Psoas muscle (tissue), 8 donors: ENCODE results near the gene CMTM1. TPM values are rescaled to one million over a fixed set of nuclear protein-coding genes. Genes with fewer than 3 reads are reported as not detected.

Experiments used
- ATAC-seq, 4 donors: fragments of 200-7000 bp; cut with Tn5 transposase; one replicate each; pipeline ENCODE4 v1.9.1; 2020; ENCODE audit warnings: moderate library complexity in 3 of 4, mild to moderate bottlenecking in 2 of 4
- DNase-seq, 2 donors: peaks; one replicate each; pipeline ENCODE4 v3.0.0-alpha.2; 2020
- H3K27ac ChIP-seq: fragments of 200-600 bp; one replicate; pipeline ENCODE4 v1.8.0; 2022
- H3K27me3 ChIP-seq, 3 donors: fragments of 200-600 bp in 1 of 3; one replicate each; pipeline versions ENCODE4 v1.6.1 to v1.8.0; 2013 to 2022; ENCODE audit warnings: low read length in 2 of 3, mild to moderate bottlenecking in 2 of 3, moderate library complexity in 1 of 3; ENCODE audit not compliant: insufficient read depth in 3 of 3
- H3K36me3 ChIP-seq, 2 donors: fragments of 200-600 bp in 1 of 2; one replicate each; pipeline versions ENCODE4 v1.6.1 to v1.8.0; 2013 to 2022; ENCODE audit warnings: low read depth in 1 of 2, mild to moderate bottlenecking in 1 of 2, moderate library complexity in 1 of 2; ENCODE audit not compliant: insufficient read depth in 1 of 2
- H3K4me1 ChIP-seq: fragments of 200-600 bp; one replicate; pipeline ENCODE4 v1.8.0; 2022
- H3K4me3 ChIP-seq: fragments of 200-600 bp; one replicate; pipeline ENCODE4 v1.8.0; 2022; ENCODE audit warnings: mild to moderate bottlenecking
- H3K9me3 ChIP-seq: fragments of 200-600 bp; one replicate; pipeline ENCODE4 v1.8.0; 2022
- CTCF ChIP-seq: fragments of 200-600 bp; IDR thresholded peaks from one replicate; pipeline ENCODE4 v1.8.0; 2022; ENCODE audit warnings: antibody characterized with exemption
- WGBS, 3 donors: extraction: QIAGEN DNeasy Blood & Tissue Kit; methylation state at CpG; one replicate each; pipeline versions ENCODE4 v1.1.6 to v1.1.7; 2013; 5-methylcytosine and 5-hydroxymethylcytosine counted together
- intact Hi-C, 2 donors: fragments of 100-400 bp; cut with DNase I; formaldehyde crosslinking; loops; one replicate each; pipeline versions ENCODE4 v1.11.0 to v1.14.2; 2022
- polyA plus RNA-seq, 3 donors: library from polyadenylated mRNA; stranded (reverse); fragments of 200-250 nt; gene quantifications; one replicate each; pipeline ENCODE4 v1.2.3, GENCODE V29; 2013
- total RNA-seq, 4 donors: library from RNA; stranded (reverse); fragmentation: NEBNext Ultra II Directional in 2 of 4; extraction: Animal tissue kit (Norgen Biotek cat#: 25700) in 2 of 4; gene quantifications; one replicate each; pipeline versions ENCODE4 v1.2.1 to v1.2.4, GENCODE V29; 2021 to 2023
- donor health status: healthy with polysubstance abuse.
- donor health status: DM: no; HTN: no; CAD: no; lungs with moderate emphysema.
- donor health status: Bipolar disorder and iron deficiency.
- donor health status: healthy.
- donor health status: DM: yes; HTN: yes; CAD: no.
- donor health status: DM: no; HTN: no; CAD: no.
- donor health status: DM: no; HTN: no; CAD: no.
- donor health status: DM: yes; HTN: yes; CAD: no.

Gene CMTM1
- total and polyA plus RNA-seq, 7 donors, result 0.04 to 1.1 (median 0.50) TPM; not detected in 3

GRCh38 chr16:66587881-66588600, 21.8 kb downstream of the CMTM1 start:
- no peak for ATAC-seq
- H3K27ac ChIP-seq, result no peak overlapping the region
- no peak for TF ChIP-seq CTCF
- H3K4me1 ChIP-seq, result no peaks in the 10 kb centered on the region
- H3K9me3 ChIP-seq, result no peaks in the 10 kb centered on the region
- 66 to 74% (median 71%) methylated on average over 7 of the region's 7 CpGs for WGBS, 3 donors
- intact Hi-C loops, result loop anchor here in 1 of 2 donors (10.0 kb wide), 1 partner anchor 113 kb away; no protein-coding TSS in a partner anchor
- peak overlapping the region; percentile 1 for H3K4me3 ChIP-seq
- H3K27me3 ChIP-seq, result no peaks in the 10 kb centered on the region
- no peaks in the 10 kb centered on the region for H3K36me3 ChIP-seq
- no peak for DNase-seq

DNA sequence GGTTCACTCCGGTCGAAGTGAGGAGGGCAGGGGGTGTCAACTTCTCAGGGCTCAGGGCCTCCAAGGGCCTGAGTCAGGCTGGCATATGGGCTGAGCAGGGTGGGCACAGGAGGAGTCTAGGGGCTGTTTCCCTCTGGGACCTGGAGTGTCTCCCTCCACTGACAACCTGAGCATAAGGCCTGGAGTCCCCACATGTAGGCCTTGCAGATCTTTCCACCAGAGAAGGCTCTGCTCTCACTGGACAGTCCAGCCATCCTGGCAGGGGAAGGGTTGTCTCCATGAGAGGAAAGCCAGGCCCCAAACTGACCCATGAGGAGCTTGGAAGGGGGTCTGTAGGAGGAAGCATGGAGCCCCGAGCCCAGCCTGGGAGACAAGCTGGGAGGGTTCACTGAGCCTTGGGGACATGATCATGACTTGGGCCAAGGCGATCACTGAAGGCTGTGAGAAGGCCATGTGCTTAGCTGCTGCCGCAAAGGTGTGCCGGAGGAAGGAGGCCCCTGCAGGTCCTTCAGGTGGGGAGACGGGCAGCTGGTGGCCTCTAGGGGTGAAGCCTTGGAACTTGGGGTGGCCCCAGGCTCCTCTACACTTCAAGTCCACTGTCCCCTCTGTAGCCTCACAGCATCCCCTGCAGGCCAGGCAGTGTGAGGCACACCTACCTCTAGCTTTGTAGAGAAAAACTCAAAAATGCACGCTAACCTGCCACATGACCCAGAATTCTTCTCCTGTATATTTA, 22.9 kb downstream of the CMTM1 start:
- DNase-seq (peak; percentile 36 to 70), ATAC-seq (peak; percentile 46 to 76 (median 58))
- no peak overlapping the region for H3K4me3 ChIP-seq
- intact Hi-C loops, result loop anchor here in 1 of 2 donors (10.0 kb wide), 1 partner anchor 114 kb away; no protein-coding TSS in a partner anchor
- H3K27me3 ChIP-seq, result no peaks in the 10 kb centered on the region
- no peak overlapping the region for H3K27ac ChIP-seq
- no peaks in the 10 kb centered on the region for H3K9me3 ChIP-seq
- peak; percentile 35 for TF ChIP-seq CTCF
- no peaks in the 10 kb centered on the region for H3K4me1 ChIP-seq
- 92 to 95% (median 93%) methylated on average over 8 of the region's 8 CpGs for WGBS, 3 donors
- no peaks in the 10 kb centered on the region for H3K36me3 ChIP-seq

- intact Hi-C loops, result no loop called here
- H3K4me1 ChIP-seq, result no peaks in the 10 kb centered on the region
- no peaks in the 10 kb centered on the region for H3K27me3 ChIP-seq
- no peak overlapping the region for H3K27ac ChIP-seq
- no peaks in the 10 kb centered on the region for H3K36me3 ChIP-seq
- TF ChIP-seq CTCF, result no peak
- no peak overlapping the region for H3K4me3 ChIP-seq
- WGBS, 3 donors, result 83 to 88% (median 86%) methylated on average over 8 of the region's 8 CpGs
- ATAC-seq (no peak), DNase-seq (no peak)
- no peaks in the 10 kb centered on the region for H3K9me3 ChIP-seq
Measured at GRCh38 chr16:66590322-66590721, 24.1 kb downstream of the CMTM1 start.

GRCh38 chr16:66591018-66591417, 24.8 kb downstream of the CMTM1 start:
- WGBS, 3 donors, result 83 to 93% (median 92%) methylated on average over 4 of the region's 4 CpGs
- Histone ChIP-seq H3K9me3 (no peaks in the 10 kb centered on the region), H3K4me1 (no peaks in the 10 kb centered on the region), H3K27ac (no peak overlapping the region), H3K27me3 (no peaks in the 10 kb centered on the region), H3K36me3 (no peaks in the 10 kb centered on the region), H3K4me3 (no peak overlapping the region)
- TF ChIP-seq CTCF, result no peak
- intact Hi-C loops, result no loop called here
- DNase-seq (no peak), ATAC-seq (no peak)
